OCI-LY7 (cell line): Measurements from ENCODE around the gene PCGF5. TPM values are rescaled to one million over a fixed set of nuclear protein-coding genes. Genes with fewer than 3 reads are reported as not detected.

Experiments
- BruUV-seq: library from RNA; stranded (reverse); fragments of 400-500 nt; replicated peaks from 2 replicates; lab custom pipeline; 2021; lab: Mats Ljungman, UMichigan
- CTCF ChIA-PET: fragments of 300-600 bp; sonication (Branson Sonifier 250); formaldehyde crosslinking; loops from one replicate; lab custom pipeline; 2022; ENCODE audit warnings: antibody characterized with exemption; ENCODE audit not compliant: unreplicated experiment; lab: Charles Lee
- POLR2A ChIA-PET: fragments of 300-600 bp; sonication (Branson Sonifier 250); formaldehyde crosslinking; loops from one replicate; lab custom pipeline; 2022; ENCODE audit warnings: antibody characterized with exemption; lab: Charles Lee
- DNase-seq: peaks from one replicate; pipeline ENCODE4 v3.0.0-alpha.2; 2015; ENCODE audit warnings: low spot score
- H2AFZ ChIP-seq: fragments of 200-600 bp; sonication (generic), shearing (Covaris generic); 2 replicates; pipeline ENCODE4 v1.6.1; 2014; ENCODE audit warnings: mild to moderate bottlenecking, antibody characterized with exemption, low read length, moderate library complexity
- H3K27ac ChIP-seq: fragments of 200-600 bp; sonication (generic); 2 replicates; pipeline ENCODE4 v1.5.1; 2014; ENCODE audit warnings: mixed run types, low read depth, mild to moderate bottlenecking, moderate library complexity, low read length, inconsistent platforms; ENCODE audit not compliant: poor library complexity, severe bottlenecking
- H3K36me3 ChIP-seq: fragments of 200-600 bp; sonication (generic); 2 replicates; pipeline ENCODE4 v1.6.1; 2014; ENCODE audit warnings: mild to moderate bottlenecking, antibody characterized with exemption, low read length, moderate library complexity, mixed read lengths; ENCODE audit not compliant: insufficient read depth
- H3K4me1 ChIP-seq: fragments of 200-600 bp; sonication (generic); 2 replicates; pipeline ENCODE4 v1.5.1; 2014; ENCODE audit warnings: mild to moderate bottlenecking, low read length; ENCODE audit not compliant: insufficient read depth, poor library complexity, severe bottlenecking
- H3K4me2 ChIP-seq: fragments of 200-600 bp; sonication (generic); 2 replicates; pipeline ENCODE4 v1.6.1; 2014; ENCODE audit warnings: mild to moderate bottlenecking, low read length
- H3K4me3 ChIP-seq: fragments of 200-600 bp; sonication (generic); 2 replicates; pipeline ENCODE4 v1.5.1; 2014; ENCODE audit warnings: mild to moderate bottlenecking, low read depth, low read length; ENCODE audit not compliant: poor library complexity, severe bottlenecking
- H3K79me2 ChIP-seq: fragments of 200-600 bp; sonication (generic); 2 replicates; pipeline ENCODE4 v1.6.1; 2016; ENCODE audit warnings: low read depth, mild to moderate bottlenecking, low read length, moderate library complexity, mixed read lengths; ENCODE audit not compliant: insufficient read depth
- H3K9me2 ChIP-seq: fragments of 200-600 bp; sonication (generic); 2 replicates; pipeline ENCODE4 v1.6.1; 2016; ENCODE audit warnings: mild to moderate bottlenecking, low read length, mixed read lengths; ENCODE audit not compliant: insufficient read depth
- H3K9me3 ChIP-seq: fragments of 200-600 bp; sonication (generic); 2 replicates; pipeline ENCODE4 v1.6.1; 2014; ENCODE audit warnings: mild to moderate bottlenecking, mixed run types, low read length, mixed read lengths
- H4K20me1 ChIP-seq: fragments of 200-600 bp; sonication (generic); 2 replicates; pipeline ENCODE4 v1.6.1; 2014; ENCODE audit warnings: mild to moderate bottlenecking, antibody characterized with exemption, low read length, moderate library complexity, mixed read lengths; ENCODE audit not compliant: insufficient read depth
- EZH2phosphoT487 ChIP-seq: fragments of 200-600 bp; sonication (generic); IDR thresholded peaks from 2 replicates; pipeline ENCODE4 v1.6.1; 2018; ENCODE audit warnings: low read depth, borderline replicate concordance, mild to moderate bottlenecking, mixed run types, antibody characterized with exemption, low read length, moderate library complexity, mixed read lengths
- intact Hi-C: fragments of 100-400 bp; cut with micrococcal nuclease; formaldehyde crosslinking; loops from one replicate; pipeline ENCODE4 v1.10.0; 2022; ENCODE audit not compliant: unreplicated experiment
- total RNA-seq, 2 experiments: library from RNA; depleted of rRNA in 1 of 2; stranded (reverse); fragments of >200 nt in 1 of 2; shearing (Covaris generic) in 1 of 2; gene quantifications; 2 replicates each; pipeline ENCODE4 v1.2.3, GENCODE V29; 2014 to 2022
- TF ChIP-seq, protein P1 (sequence below): fragments of 200-600 bp; sonication (generic); conservative IDR thresholded peaks from 2 replicates; pipeline ENCODE4 v1.5.1; 2014; ENCODE audit warnings: mild to moderate bottlenecking, antibody characterized with exemption, low read length, moderate library complexity, mixed read lengths

PCGF5 gene
- total RNA-seq, 2 experiments from 2014 or later: 25.1 to 40.9 TPM

- Histone ChIP-seq H2AFZ (peak overlapping the region; percentile 84; the same call in 1 of the 2 replicates), H3K4me2 (peak overlapping the region; percentile 81), H3K4me1 (peaks cover 39% of the 10 kb centered on the region), H4K20me1 (peaks cover 10% of the 10 kb centered on the region; the same call in 1 of the 2 replicates), H3K79me2 (peaks cover 22% of the 10 kb centered on the region; the same call in 1 of the 2 replicates), H3K36me3 (peaks cover 13% of the 10 kb centered on the region), H3K9me2 (no peaks in the 10 kb centered on the region), H3K9me3 (no peaks in the 10 kb centered on the region), H3K27ac (peak overlapping the region; percentile 69), H3K4me3 (peak overlapping the region; percentile 82)
- no peak for DNase-seq
- CTCF ChIA-PET: interaction anchor here (0.5 to 0.9 kb wide), 2 partner anchors 21 to 56 kb away, joined by 3 to 8 read pairs; no protein-coding TSS in a partner anchor
- POLR2A ChIA-PET: interaction anchor here (2.2 kb wide), 1 partner anchor 9 kb away, joined by 12 read pairs; no protein-coding TSS in a partner anchor
- TF ChIP-seq EZH2phosphoT487: no peak
- TF ChIP-seq, protein P1, sequence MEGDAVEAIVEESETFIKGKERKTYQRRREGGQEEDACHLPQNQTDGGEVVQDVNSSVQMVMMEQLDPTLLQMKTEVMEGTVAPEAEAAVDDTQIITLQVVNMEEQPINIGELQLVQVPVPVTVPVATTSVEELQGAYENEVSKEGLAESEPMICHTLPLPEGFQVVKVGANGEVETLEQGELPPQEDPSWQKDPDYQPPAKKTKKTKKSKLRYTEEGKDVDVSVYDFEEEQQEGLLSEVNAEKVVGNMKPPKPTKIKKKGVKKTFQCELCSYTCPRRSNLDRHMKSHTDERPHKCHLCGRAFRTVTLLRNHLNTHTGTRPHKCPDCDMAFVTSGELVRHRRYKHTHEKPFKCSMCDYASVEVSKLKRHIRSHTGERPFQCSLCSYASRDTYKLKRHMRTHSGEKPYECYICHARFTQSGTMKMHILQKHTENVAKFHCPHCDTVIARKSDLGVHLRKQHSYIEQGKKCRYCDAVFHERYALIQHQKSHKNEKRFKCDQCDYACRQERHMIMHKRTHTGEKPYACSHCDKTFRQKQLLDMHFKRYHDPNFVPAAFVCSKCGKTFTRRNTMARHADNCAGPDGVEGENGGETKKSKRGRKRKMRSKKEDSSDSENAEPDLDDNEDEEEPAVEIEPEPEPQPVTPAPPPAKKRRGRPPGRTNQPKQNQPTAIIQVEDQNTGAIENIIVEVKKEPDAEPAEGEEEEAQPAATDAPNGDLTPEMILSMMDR: no peak
- intact Hi-C loops: loop anchor here (1.0 to 10.0 kb wide), 3 partner anchors 31 to 575 kb away; partner anchors contain the start of gene TNKS2
- no TSS peak for BruUV-seq
These were observed 881 bp upstream of the PCGF5 start for GRCh38 chr10:91219371-91220193.

GRCh38 chr10:91220954-91221675, 652 bp downstream of the PCGF5 start:
- intact Hi-C loops: loop anchor here (1.0 to 2.0 kb wide), 2 partner anchors 30 to 58 kb away; no protein-coding TSS in a partner anchor
- peak overlapping the region; percentile 75 for H3K27ac ChIP-seq
- CTCF ChIA-PET: interaction anchor here (0.8 kb wide), 1 partner anchor 9 kb away, joined by 3 read pairs; no protein-coding TSS in a partner anchor
- H3K4me1 ChIP-seq: peaks cover 33% of the 10 kb centered on the region
- peaks cover 10% of the 10 kb centered on the region; the same call in 1 of the 2 replicates for H4K20me1 ChIP-seq
- H3K4me3 ChIP-seq: peak overlapping the region; percentile 82
- no TSS peak for BruUV-seq
- H3K9me3 ChIP-seq: no peaks in the 10 kb centered on the region
- peaks cover 16% of the 10 kb centered on the region for H3K36me3 ChIP-seq
- H3K4me2 ChIP-seq: peak overlapping the region; percentile 91
- H3K9me2 ChIP-seq: no peaks in the 10 kb centered on the region
- H2AFZ ChIP-seq: peak overlapping the region; percentile 73
- POLR2A ChIA-PET: interaction anchor here (0.5 to 2.2 kb wide), 2 partner anchors 10 to 1490 kb away, joined by 4 to 12 read pairs; no protein-coding TSS in a partner anchor
- H3K79me2 ChIP-seq: peaks cover 22% of the 10 kb centered on the region; the same call in 1 of the 2 replicates
- no peak for TF ChIP-seq EZH2phosphoT487
- TF ChIP-seq, protein P1: no peak
- DNase-seq: peak; percentile 66
